IMR-90 (cell line): ENCODE data around the gene HDGFL2. TPM values are rescaled to one million over a fixed set of nuclear protein-coding genes. Genes with fewer than 3 reads are reported as not detected.

ENCODE experiments used
- ATAC-seq: fragments of 200-7000 bp; cut with Tn5 transposase; 2 replicates; pipeline ENCODE4 v1.9.1; 2020; ENCODE audit warnings: low read depth, mild to moderate bottlenecking, moderate library complexity
- BruUV-seq: library from RNA; stranded (reverse); fragments of 400-500 nt; replicated peaks from 2 replicates; lab custom pipeline; 2021; lab: Mats Ljungman, UMichigan
- CTCF ChIA-PET: fragments of 300-600 bp; formaldehyde crosslinking; extraction: SDS; loops from one replicate; lab custom pipeline; 2021; ENCODE audit warnings: antibody characterized with exemption; lab: Yijun Ruan, JAX
- POLR2A ChIA-PET: fragments of 300-600 bp; sonication (Branson Sonifier 250); formaldehyde crosslinking; loops from one replicate; lab custom pipeline; 2022; ENCODE audit warnings: antibody characterized with exemption; ENCODE audit not compliant: unreplicated experiment; lab: Charles Lee
- DNase-seq: peaks from one replicate; pipeline ENCODE4 v3.0.0; 2013
- H2AFZ ChIP-seq: replicated peaks from 2 replicates; pipeline ENCODE3; 2013; ENCODE audit warnings: low read length, mild to moderate bottlenecking; ENCODE audit not compliant: poor library complexity
- H2AK5ac ChIP-seq: 2 replicates; pipeline ENCODE4 v1.6.1; 2013; ENCODE audit warnings: low read depth, low read length, inconsistent platforms
- H2AK9ac ChIP-seq: replicated peaks from 2 replicates; pipeline ENCODE3; 2013; ENCODE audit warnings: mild to moderate bottlenecking, low read depth, low read length, moderate library complexity; ENCODE audit not compliant: poor library complexity
- H2BK120ac ChIP-seq: 2 replicates; pipeline ENCODE4 v1.6.1; 2013; ENCODE audit warnings: low read depth, low read length, inconsistent platforms
- H2BK15ac ChIP-seq: 3 replicates; pipeline ENCODE4 v1.6.1; 2013; ENCODE audit warnings: low read depth, low read length, inconsistent platforms
- H2BK20ac ChIP-seq: 2 replicates; pipeline ENCODE4 v1.6.1; 2013; ENCODE audit warnings: low read depth, mild to moderate bottlenecking, inconsistent platforms, low read length, moderate library complexity
- H2BK5ac ChIP-seq: 2 replicates; pipeline ENCODE4 v1.6.1; 2013; ENCODE audit warnings: mild to moderate bottlenecking, low read depth, low read length, inconsistent platforms; ENCODE audit not compliant: poor library complexity, severe bottlenecking
- H3K14ac ChIP-seq: replicated peaks from 2 replicates; pipeline ENCODE4 v1.6.1; 2013; ENCODE audit warnings: low read depth, low read length, inconsistent platforms
- H3K18ac ChIP-seq: 2 replicates; pipeline ENCODE4 v1.6.1; 2013; ENCODE audit warnings: low read depth, low read length, control low read depth
- H3K23ac ChIP-seq: 2 replicates; pipeline ENCODE4 v1.6.1; 2013; ENCODE audit warnings: low read depth, low read length, inconsistent platforms
- H3K27ac ChIP-seq: 2 replicates; pipeline ENCODE4 v1.5.1; 2013; ENCODE audit warnings: mild to moderate bottlenecking, control low read depth, low read length; ENCODE audit not compliant: insufficient read depth
- H3K27me3 ChIP-seq: 2 replicates; pipeline ENCODE4 v1.6.1; 2013; ENCODE audit warnings: low read length; ENCODE audit not compliant: control insufficient read depth, insufficient read depth
- H3K36me3 ChIP-seq: 2 replicates; pipeline ENCODE4 v1.6.1; 2013; ENCODE audit warnings: low read length, mixed read lengths; ENCODE audit not compliant: control insufficient read depth, insufficient read depth
- H3K4ac ChIP-seq: 2 replicates; pipeline ENCODE4 v1.6.1; 2013; ENCODE audit warnings: low read depth, low read length, inconsistent platforms
- H3K4me1 ChIP-seq: 2 replicates; pipeline ENCODE4 v1.6.1; 2013; ENCODE audit warnings: low read length, mixed read lengths; ENCODE audit not compliant: control insufficient read depth, insufficient read depth
- H3K4me2 ChIP-seq: 2 replicates; pipeline ENCODE4 v1.6.1; 2013; ENCODE audit warnings: low read depth, mild to moderate bottlenecking, control low read depth, low read length, moderate library complexity
- H3K4me3 ChIP-seq: 2 replicates; pipeline ENCODE4 v1.5.1; 2013; ENCODE audit warnings: low read depth, mild to moderate bottlenecking, control low read depth, low read length, moderate library complexity; ENCODE audit not compliant: insufficient read depth
- H3K56ac ChIP-seq: 2 replicates; pipeline ENCODE4 v1.6.1; 2013; ENCODE audit warnings: low read length, inconsistent platforms; ENCODE audit not compliant: insufficient read depth; ENCODE audit errors: extremely low read depth
- H3K79me1 ChIP-seq, 2 experiments: 2 replicates each; pipeline ENCODE4 v1.6.1; 2013; ENCODE audit warnings: low read length in 2 of 2, inconsistent platforms in 1 of 2, low read depth in 1 of 2
- H3K9ac ChIP-seq: 2 replicates; pipeline ENCODE4 v1.6.1; 2013; ENCODE audit warnings: low read depth, low read length, control low read depth
- H3K9me1 ChIP-seq: 2 replicates; pipeline ENCODE4 v1.6.1; 2013; ENCODE audit warnings: low read length, inconsistent platforms; ENCODE audit not compliant: insufficient read depth
- H3K9me3 ChIP-seq: 2 replicates; pipeline ENCODE4 v1.6.1; 2013; ENCODE audit warnings: low read length; ENCODE audit not compliant: control insufficient read depth, insufficient read depth
- H4K20me1 ChIP-seq: 2 replicates; pipeline ENCODE4 v1.6.1; 2013; ENCODE audit warnings: low read length, inconsistent platforms; ENCODE audit not compliant: insufficient read depth
- H4K5ac ChIP-seq: 2 replicates; pipeline ENCODE4 v1.6.1; 2013; ENCODE audit warnings: mild to moderate bottlenecking, low read depth, low read length, control low read depth
- H4K8ac ChIP-seq, 2 experiments: 2 replicates each; pipeline ENCODE4 v1.6.1; 2013; ENCODE audit warnings: low read depth in 2 of 2, low read length in 2 of 2, control low read depth in 1 of 2, inconsistent platforms in 1 of 2
- H4K91ac ChIP-seq: 2 replicates; pipeline ENCODE4 v1.6.1; 2013; ENCODE audit warnings: low read depth, low read length, inconsistent platforms; ENCODE audit not compliant: insufficient read depth
- BHLHE40 ChIP-seq: fragments of 150-350 bp; IDR thresholded peaks from 2 replicates; pipeline ENCODE4 v1.6.1; 2016; ENCODE audit warnings: mild to moderate bottlenecking, low read depth, low read length
- CEBPB ChIP-seq: IDR thresholded peaks from 2 replicates; pipeline ENCODE4 v1.6.1; 2012; ENCODE audit warnings: low read depth, low read length, improper control_type of control experiment
- CHD1 ChIP-seq: IDR thresholded peaks from 2 replicates; pipeline ENCODE4 v1.6.1; 2012; ENCODE audit warnings: low read depth, low read length, improper control_type of control experiment
- CTCF ChIP-seq: conservative IDR thresholded peaks from 2 replicates; pipeline ENCODE4 v1.5.1; 2012; ENCODE audit warnings: mild to moderate bottlenecking, low read depth, low read length, improper control_type of control experiment
- ELK1 ChIP-seq: fragments of 150-350 bp; IDR thresholded peaks from 2 replicates; pipeline ENCODE4 v1.6.1; 2016; ENCODE audit warnings: low read depth, mild to moderate bottlenecking, low read length, moderate library complexity, borderline replicate concordance
- FOS ChIP-seq: fragments of 150-350 bp; IDR thresholded peaks from 2 replicates; pipeline ENCODE4 v1.6.1; 2016; ENCODE audit warnings: low read depth, low read length
- MAFK ChIP-seq: IDR thresholded peaks from 2 replicates; pipeline ENCODE4 v1.6.1; 2012; ENCODE audit warnings: low read depth, low read length, improper control_type of control experiment
- MAZ ChIP-seq: IDR thresholded peaks from 2 replicates; pipeline ENCODE4 v1.6.1; 2012; ENCODE audit warnings: low read depth, mild to moderate bottlenecking, low read length, improper control_type of control experiment, moderate library complexity, borderline replicate concordance
- MXI1 ChIP-seq: IDR thresholded peaks from 2 replicates; pipeline ENCODE4 v1.6.1; 2012; ENCODE audit warnings: low read depth, mild to moderate bottlenecking, low read length, moderate library complexity, borderline replicate concordance
- RAD21 ChIP-seq: IDR thresholded peaks from 2 replicates; pipeline ENCODE4 v1.6.1; 2012; ENCODE audit warnings: low read length, improper control_type of control experiment
- RFX5 ChIP-seq: IDR thresholded peaks from 2 replicates; pipeline ENCODE4 v1.8.0; 2012; ENCODE audit warnings: low read depth, mild to moderate bottlenecking, low read length, moderate library complexity
- SMC3 ChIP-seq: fragments of 150-350 bp; IDR thresholded peaks from 2 replicates; pipeline ENCODE4 v1.6.1; 2016; ENCODE audit warnings: low read depth, mild to moderate bottlenecking, antibody characterized with exemption, low read length, moderate library complexity
- WGBS, 2 experiments: methylation state at CpG; one replicate each; pipeline versions ENCODE4 v1.1.5 to v1.1.7; 2013; ENCODE audit warnings: missing lambda C conversion rate in 2 of 2; ENCODE audit not compliant: insufficient read length in 1 of 2; ENCODE audit errors: extremely low coverage in 2 of 2; 5-methylcytosine and 5-hydroxymethylcytosine counted together
- dilution Hi-C: fragments of 300-500 bp; cut with HindIII; formaldehyde crosslinking; loops from one replicate; pipeline ENCODE4 v1.14.3; 2018; ENCODE audit warnings: low sequenced_read_pairs; ENCODE audit not compliant: unreplicated experiment
- in situ Hi-C: fragments of 300-500 bp; cut with MboI; formaldehyde crosslinking; loops from 3 replicates; pipeline ENCODE4 v1.14.3; 2019; ENCODE audit warnings: low sequenced_read_pairs, inconsistent platforms, mixed read lengths
- intact Hi-C: fragments of 100-400 bp; cut with micrococcal nuclease; formaldehyde crosslinking; loops from 2 replicates; pipeline ENCODE4 v1.10.0; 2022
- polyA plus RNA-seq, 3 experiments: library from polyadenylated mRNA; depleted of rRNA; stranded (reverse); fragments of >200 nt; gene quantifications; 2 replicates each; pipeline ENCODE4 v1.2.3, GENCODE V29; 2012; ENCODE audit warnings: low replicate concordance in 1 of 3
- total RNA-seq: library from RNA; depleted of rRNA; stranded (reverse); fragments of >200 nt; gene quantifications from 2 replicates; pipeline ENCODE4 v1.2.3, GENCODE V29; 2012
- TF ChIP-seq, protein P1 (sequence below): fragments of 150-350 bp; IDR thresholded peaks from 2 replicates; pipeline ENCODE4 v1.6.1; 2017; ENCODE audit warnings: mild to moderate bottlenecking, antibody characterized with exemption, low read length, low read depth

The HDGFL2 gene
- total and polyA plus RNA-seq, 2 of the 4 experiments (the other 2 are of a cell fraction): 35.8 to 48.5 TPM

DNA sequence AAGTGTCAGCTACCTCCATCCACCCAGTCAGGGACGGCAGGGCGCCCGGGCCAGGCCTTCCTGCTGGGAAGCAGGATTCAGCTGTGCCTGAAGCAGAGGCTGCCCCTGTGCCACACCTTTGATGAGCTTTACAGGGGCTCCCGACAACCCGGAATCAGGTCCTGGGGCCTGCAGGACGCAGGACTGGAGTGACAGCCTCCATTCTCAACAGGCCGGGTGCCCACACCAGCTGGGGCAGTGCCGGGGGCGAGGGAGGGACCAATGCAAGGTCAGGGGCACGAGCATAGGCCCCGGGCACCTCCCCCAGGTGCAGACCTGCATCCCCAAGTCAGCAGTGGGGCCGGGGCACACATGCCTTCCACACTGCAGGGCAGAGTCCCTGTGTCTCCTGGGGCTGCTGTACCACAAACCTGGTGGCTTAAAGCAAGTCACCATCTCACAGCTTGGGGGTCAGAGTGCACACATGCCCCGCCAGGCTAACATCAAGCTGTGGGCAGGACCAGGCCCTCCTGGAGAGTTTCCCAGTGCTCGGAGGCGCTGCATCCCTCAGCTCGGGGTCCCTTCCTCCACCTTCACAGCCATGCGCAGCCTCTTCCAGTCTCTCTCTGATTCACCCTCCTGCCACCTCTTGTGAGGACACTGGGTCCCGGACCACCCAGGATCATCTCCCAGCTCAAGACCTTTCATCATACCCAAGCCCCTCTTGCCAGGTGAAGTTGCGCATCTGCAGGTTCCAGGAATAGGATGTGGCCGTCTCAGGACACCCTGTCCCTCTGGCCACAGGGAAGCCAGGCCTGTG is 27.9 kb upstream of the HDGFL2 start:
- TF ChIP-seq FOS: no peak
- TF ChIP-seq BHLHE40: no peak
- no peak for TF ChIP-seq MAFK
- no peak for TF ChIP-seq SMC3
- TF ChIP-seq CHD1: no peak
- TF ChIP-seq, protein P1, sequence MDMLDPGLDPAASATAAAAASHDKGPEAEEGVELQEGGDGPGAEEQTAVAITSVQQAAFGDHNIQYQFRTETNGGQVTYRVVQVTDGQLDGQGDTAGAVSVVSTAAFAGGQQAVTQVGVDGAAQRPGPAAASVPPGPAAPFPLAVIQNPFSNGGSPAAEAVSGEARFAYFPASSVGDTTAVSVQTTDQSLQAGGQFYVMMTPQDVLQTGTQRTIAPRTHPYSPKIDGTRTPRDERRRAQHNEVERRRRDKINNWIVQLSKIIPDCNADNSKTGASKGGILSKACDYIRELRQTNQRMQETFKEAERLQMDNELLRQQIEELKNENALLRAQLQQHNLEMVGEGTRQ: no peak
- no peak for TF ChIP-seq CTCF
- no peak for TF ChIP-seq RFX5
- no peak for TF ChIP-seq ELK1
- TF ChIP-seq RAD21: no peak
- TF ChIP-seq MXI1: no peak
- TF ChIP-seq MAZ: no peak
- TF ChIP-seq CEBPB: no peak
- peaks cover 54% of the 10 kb centered on the region for H3K36me3 ChIP-seq
- dilution Hi-C loops: no loop called here
- H2BK5ac ChIP-seq: no peak overlapping the region
- H3K27ac ChIP-seq: no peak overlapping the region
- ATAC-seq (no peak), DNase-seq (no peak)
- no TSS peak for BruUV-seq
- no peak overlapping the region for H3K9ac ChIP-seq
- no peak overlapping the region for H3K56ac ChIP-seq
- H4K5ac ChIP-seq: no peak overlapping the region
- intact Hi-C loops: no loop called here
- WGBS, 2 experiments: 88% methylated on average over 13 of the region's 20 CpGs; no CpG with 5 or more reads in 1 of the 2 experiments
- H3K14ac ChIP-seq: no peak overlapping the region
- no peaks in the 10 kb centered on the region for H3K27me3 ChIP-seq
- no peak overlapping the region for H2AK5ac ChIP-seq
- POLR2A ChIA-PET: no interaction called here
- no peak overlapping the region for H4K8ac ChIP-seq
- H3K4me3 ChIP-seq: no peak overlapping the region
- no peak overlapping the region for H3K23ac ChIP-seq
- H3K9me1 ChIP-seq: peaks cover 6% of the 10 kb centered on the region; the same call in 1 of the 2 replicates
- no peak overlapping the region for H3K4me2 ChIP-seq
- H3K79me1 ChIP-seq: peaks cover 3 to 31% of the 10 kb centered on the region in 2 experiments
- H4K20me1 ChIP-seq: peaks cover 10% of the 10 kb centered on the region; the same call in 1 of the 2 replicates
- no peak overlapping the region for H4K91ac ChIP-seq
- no peak overlapping the region for H3K4ac ChIP-seq
- no peak overlapping the region for H2BK15ac ChIP-seq
- CTCF ChIA-PET: no interaction called here
- H3K18ac ChIP-seq: no peak overlapping the region
- no peak overlapping the region for H2AFZ ChIP-seq
- no peaks in the 10 kb centered on the region; the same call in 1 of the 2 replicates for H3K4me1 ChIP-seq
- H2AK9ac ChIP-seq: peak overlapping the region; percentile 50
- no peaks in the 10 kb centered on the region for H3K9me3 ChIP-seq
- H2BK120ac ChIP-seq: no peak overlapping the region
- in situ Hi-C loops: no loop called here
- H2BK20ac ChIP-seq: no peak overlapping the region
